PC-9 (cell line): ENCODE results near the gene RRM2. TPM values are rescaled to one million over a fixed set of nuclear protein-coding genes. Genes with fewer than 3 reads are reported as not detected.
A peak's percentile ranks its signal among the peaks of the same experiment; 100 is the strongest.

ENCODE experiments used
- BruUV-seq: library from RNA; stranded (reverse); fragments of 400-500 nt; replicated peaks from 2 replicates; lab custom pipeline; 2021; lab: Mats Ljungman, UMichigan
- CTCF ChIA-PET: fragments of 300-600 bp; sonication (Branson Sonifier 250); formaldehyde crosslinking; loops from one replicate; lab custom pipeline; 2022; ENCODE audit warnings: antibody characterized with exemption; lab: Charles Lee
- POLR2A ChIA-PET: fragments of 300-600 bp; sonication (Branson Sonifier 250); formaldehyde crosslinking; loops from one replicate; lab custom pipeline; 2022; ENCODE audit warnings: antibody characterized with exemption; ENCODE audit not compliant: unreplicated experiment; lab: Charles Lee
- DNase-seq, 2 experiments: peaks; one replicate each; pipeline versions ENCODE4 v3.0.0 to v3.0.0-alpha.2; 2015 to 2022; ENCODE audit warnings: mixed read lengths in 1 of 2
- H2AFZ ChIP-seq: fragments of 200-600 bp; sonication (generic); 2 replicates; pipeline ENCODE4 v1.8.1; 2017; ENCODE audit warnings: antibody characterized with exemption
- H3F3A ChIP-seq: fragments of 200-600 bp; sonication (generic); 2 replicates; pipeline ENCODE4 v1.8.1; 2017; ENCODE audit warnings: antibody characterized with exemption, mild to moderate bottlenecking, low read depth; ENCODE audit not compliant: insufficient read depth
- H3K27ac ChIP-seq: fragments of 200-600 bp; sonication (generic); 2 replicates; pipeline ENCODE4 v1.6.1; 2016; ENCODE audit warnings: mixed run types
- H3K27me3 ChIP-seq: fragments of 200-600 bp; sonication (generic); 2 replicates; pipeline ENCODE4 v1.6.1; 2016; ENCODE audit warnings: low read depth, mixed run types; ENCODE audit not compliant: insufficient read depth
- H3K36me3 ChIP-seq: fragments of 200-600 bp; sonication (generic); 2 replicates; pipeline ENCODE4 v1.6.1; 2016; ENCODE audit warnings: low read depth, mixed run types
- H3K4me1 ChIP-seq: fragments of 200-600 bp; sonication (generic); replicated peaks from 2 replicates; pipeline ENCODE4 v1.6.1; 2016; ENCODE audit warnings: mixed run types; ENCODE audit not compliant: insufficient read depth
- H3K4me2 ChIP-seq: fragments of 200-600 bp; sonication (generic); 2 replicates; pipeline ENCODE4 v1.6.1; 2017; ENCODE audit warnings: mixed run types
- H3K4me3 ChIP-seq: fragments of 200-600 bp; sonication (generic); 2 replicates; pipeline ENCODE4 v1.6.1; 2016; ENCODE audit warnings: mixed run types
- H3K79me2 ChIP-seq: fragments of 200-600 bp; sonication (generic); 2 replicates; pipeline ENCODE4 v1.6.1; 2017; ENCODE audit warnings: low read depth, mixed run types
- H3K9me2 ChIP-seq: fragments of 200-600 bp; sonication (generic); 2 replicates; pipeline ENCODE4 v1.8.1; 2017; ENCODE audit warnings: mild to moderate bottlenecking; ENCODE audit not compliant: insufficient read depth
- H3K9me3 ChIP-seq: fragments of 200-600 bp; sonication (generic); 2 replicates; pipeline ENCODE4 v1.8.1; 2016; ENCODE audit warnings: low read depth; ENCODE audit not compliant: insufficient read depth
- H4K20me1 ChIP-seq: fragments of 200-600 bp; sonication (generic); 2 replicates; pipeline ENCODE4 v1.8.1; 2017; ENCODE audit not compliant: insufficient read depth
- EZH2 ChIP-seq: fragments of 200-600 bp; sonication (generic); IDR thresholded peaks from 2 replicates; pipeline ENCODE4 v1.8.0; 2017; ENCODE audit warnings: antibody characterized with exemption, low read depth
- intact Hi-C: fragments of 100-400 bp; cut with micrococcal nuclease; formaldehyde crosslinking; loops from one replicate; pipeline ENCODE4 v1.10.0; 2022; ENCODE audit not compliant: unreplicated experiment
- total RNA-seq: library from RNA; stranded (reverse); gene quantifications from 2 replicates; pipeline ENCODE4 v1.2.3, GENCODE V29; 2021
- TF ChIP-seq, protein P1 (sequence below): fragments of 200-600 bp; sonication (generic); conservative IDR thresholded peaks from 2 replicates; pipeline ENCODE4 v1.6.1; 2017; ENCODE audit warnings: mixed run types, antibody characterized with exemption, mild to moderate bottlenecking, moderate library complexity

Gene RRM2
- total RNA-seq, 1 experiment from 2014 or later, result 105 TPM

DNA sequence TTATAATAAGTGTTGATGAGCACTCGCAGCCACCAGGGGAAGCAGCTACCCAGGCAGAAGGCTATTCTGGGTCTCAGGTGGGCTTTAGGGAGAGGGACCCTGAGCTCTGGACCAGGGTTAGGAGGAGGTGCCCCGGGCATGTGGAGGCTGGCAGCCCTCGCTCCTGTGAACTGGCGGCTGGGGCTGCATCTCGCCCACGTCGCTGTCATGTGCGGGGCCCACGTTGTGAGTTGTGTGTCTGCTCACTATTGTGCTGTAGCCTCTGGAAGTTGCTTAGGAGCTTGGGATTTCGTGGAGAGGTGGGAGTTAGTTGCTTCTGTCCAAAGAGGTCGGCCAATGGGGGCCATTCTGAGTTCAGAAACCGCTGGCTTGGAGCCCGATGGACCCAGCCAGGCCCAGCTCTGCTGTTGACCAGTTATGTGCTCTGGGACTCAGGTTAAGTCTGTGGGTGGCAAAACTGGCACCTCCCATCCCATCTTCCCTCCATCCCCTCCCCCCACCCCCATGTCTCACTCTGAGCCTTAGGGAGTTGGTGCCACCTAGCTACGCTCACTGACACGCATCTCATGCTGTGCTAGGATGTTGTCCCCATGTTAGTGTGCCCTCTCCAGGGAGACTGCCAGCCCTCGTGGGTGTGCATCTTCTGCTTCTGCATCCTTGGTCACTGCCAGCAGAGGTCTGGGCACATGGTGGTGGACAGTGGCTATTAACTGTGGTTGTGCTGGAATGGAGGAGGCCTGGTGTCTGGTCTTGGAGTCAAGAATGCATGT, 18.5 kb downstream of the RRM2 start:
- no TSS peak for BruUV-seq
- H3K4me1 ChIP-seq, result no peaks in the 10 kb centered on the region
- no peak for TF ChIP-seq EZH2
- TF ChIP-seq, protein P1, sequence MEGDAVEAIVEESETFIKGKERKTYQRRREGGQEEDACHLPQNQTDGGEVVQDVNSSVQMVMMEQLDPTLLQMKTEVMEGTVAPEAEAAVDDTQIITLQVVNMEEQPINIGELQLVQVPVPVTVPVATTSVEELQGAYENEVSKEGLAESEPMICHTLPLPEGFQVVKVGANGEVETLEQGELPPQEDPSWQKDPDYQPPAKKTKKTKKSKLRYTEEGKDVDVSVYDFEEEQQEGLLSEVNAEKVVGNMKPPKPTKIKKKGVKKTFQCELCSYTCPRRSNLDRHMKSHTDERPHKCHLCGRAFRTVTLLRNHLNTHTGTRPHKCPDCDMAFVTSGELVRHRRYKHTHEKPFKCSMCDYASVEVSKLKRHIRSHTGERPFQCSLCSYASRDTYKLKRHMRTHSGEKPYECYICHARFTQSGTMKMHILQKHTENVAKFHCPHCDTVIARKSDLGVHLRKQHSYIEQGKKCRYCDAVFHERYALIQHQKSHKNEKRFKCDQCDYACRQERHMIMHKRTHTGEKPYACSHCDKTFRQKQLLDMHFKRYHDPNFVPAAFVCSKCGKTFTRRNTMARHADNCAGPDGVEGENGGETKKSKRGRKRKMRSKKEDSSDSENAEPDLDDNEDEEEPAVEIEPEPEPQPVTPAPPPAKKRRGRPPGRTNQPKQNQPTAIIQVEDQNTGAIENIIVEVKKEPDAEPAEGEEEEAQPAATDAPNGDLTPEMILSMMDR, result no peak
- H3K36me3 ChIP-seq, result no peaks in the 10 kb centered on the region
- intact Hi-C loops, result no loop called here
- H3K9me2 ChIP-seq, result no peaks in the 10 kb centered on the region
- H3K27me3 ChIP-seq, result no peaks in the 10 kb centered on the region
- H3K4me3 ChIP-seq, result no peak overlapping the region
- no peak overlapping the region for H3K27ac ChIP-seq
- H4K20me1 ChIP-seq, result no peaks in the 10 kb centered on the region
- ChIA-PET POLR2A (no interaction called here), CTCF (no interaction called here)
- H3K9me3 ChIP-seq, result no peaks in the 10 kb centered on the region
- no peak for DNase-seq
- no peak overlapping the region for H3K4me2 ChIP-seq
- no peak overlapping the region for H2AFZ ChIP-seq
- H3K79me2 ChIP-seq, result no peaks in the 10 kb centered on the region
- peaks cover 33% of the 10 kb centered on the region for H3F3A ChIP-seq

DNA sequence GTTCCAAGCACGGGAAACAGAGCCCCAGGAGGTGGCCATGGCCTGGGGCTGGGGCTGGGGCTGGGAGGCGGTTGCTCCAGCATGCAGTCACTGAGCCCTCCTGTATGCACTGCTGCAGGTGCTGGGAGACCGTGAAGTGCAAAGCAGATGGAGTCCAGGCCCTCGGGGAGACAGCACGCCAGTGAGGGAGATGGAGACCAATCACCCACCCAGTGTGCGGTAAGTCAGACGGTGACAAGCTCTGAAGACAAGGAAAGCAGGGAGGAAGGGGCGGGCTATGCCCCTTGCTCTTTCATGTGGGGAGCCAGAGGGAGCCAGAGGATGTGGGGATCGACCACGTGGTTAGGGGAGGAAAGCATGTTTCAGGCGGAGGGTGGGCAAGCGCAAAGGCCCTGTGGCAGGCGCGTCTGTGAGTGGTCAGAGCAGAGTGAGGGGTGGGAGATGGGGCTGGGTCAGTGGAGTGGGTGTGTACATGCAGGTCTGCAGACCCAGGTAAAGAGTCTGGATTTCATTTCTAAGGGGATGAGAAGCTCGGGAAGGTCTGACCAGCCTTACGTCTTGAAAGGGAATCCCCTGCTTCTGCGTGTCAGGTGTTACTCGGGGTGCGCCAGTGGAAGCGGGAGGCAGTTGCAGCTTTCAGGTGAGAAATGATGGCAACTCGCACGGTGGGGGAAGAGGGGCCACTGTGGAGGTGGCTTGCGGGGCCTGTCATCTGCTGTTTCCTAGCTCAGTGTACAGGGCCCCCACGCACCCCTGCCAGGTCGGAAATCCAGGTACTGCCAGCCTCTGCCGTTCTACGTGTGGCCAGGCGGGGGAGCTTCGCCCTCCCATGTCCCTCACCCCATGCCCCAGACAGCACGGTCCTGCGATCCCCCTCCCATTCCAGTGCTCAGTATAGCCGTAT, 19.4 kb downstream of the RRM2 start:
- Histone ChIP-seq H3K9me3 (no peaks in the 10 kb centered on the region), H3K4me1 (no peaks in the 10 kb centered on the region), H3K4me3 (no peak overlapping the region), H3K9me2 (no peaks in the 10 kb centered on the region), H3K4me2 (no peak overlapping the region), H3K79me2 (no peaks in the 10 kb centered on the region), H3K27me3 (no peaks in the 10 kb centered on the region), H3F3A (peaks cover 25% of the 10 kb centered on the region), H4K20me1 (no peaks in the 10 kb centered on the region), H3K27ac (no peak overlapping the region), H2AFZ (no peak overlapping the region), H3K36me3 (no peaks in the 10 kb centered on the region)
- POLR2A ChIA-PET, result interaction anchor here (0.6 kb wide), 1 partner anchor 295 kb away, joined by 5 read pairs; no protein-coding TSS in a partner anchor
- intact Hi-C loops, result no loop called here
- no TSS peak for BruUV-seq
- DNase-seq, result peak in 1 of 2 experiments; percentile 36
- TF ChIP-seq, protein P1, result peak; percentile 73
- TF ChIP-seq EZH2, result no peak
- CTCF ChIA-PET, result interaction anchor here (0.6 to 0.9 kb wide), 3 partner anchors 47 to 293 kb away, joined by 3 read pairs; no protein-coding TSS in a partner anchor

GRCh38 chr2:10142640-10142965, 20.1 kb downstream of the RRM2 start:
- DNase-seq, result no peak
- Histone ChIP-seq H3K36me3 (no peaks in the 10 kb centered on the region), H3K27me3 (no peaks in the 10 kb centered on the region), H3K4me1 (no peaks in the 10 kb centered on the region), H3K4me3 (no peak overlapping the region), H3K79me2 (no peaks in the 10 kb centered on the region), H4K20me1 (no peaks in the 10 kb centered on the region), H3F3A (peaks cover 19% of the 10 kb centered on the region), H3K9me3 (no peaks in the 10 kb centered on the region), H3K9me2 (no peaks in the 10 kb centered on the region), H2AFZ (no peak overlapping the region), H3K27ac (no peak overlapping the region), H3K4me2 (no peak overlapping the region)
- ChIA-PET POLR2A (no interaction called here), CTCF (interaction anchor here (0.7 to 0.9 kb wide), 2 partner anchors 140 to 293 kb away, joined by 3 read pairs; no protein-coding TSS in a partner anchor)
- TF ChIP-seq, protein P1, result peak; percentile 9; the same call in 1 of the 2 replicates
- no peak for TF ChIP-seq EZH2
- intact Hi-C loops, result no loop called here
- no TSS peak for BruUV-seq
